WTC11 (cell line): Measurements from ENCODE around the gene DBH.

Experiments used
- AFF4 ChIP-seq: sonication (generic); formaldehyde crosslinking; IDR thresholded peaks from 2 replicates; pipeline ENCODE4 v1.8.1; 2023; ENCODE audit warnings: mild to moderate bottlenecking, missing genetic modification reagents, borderline replicate concordance
- E2F4 ChIP-seq: sonication (generic); formaldehyde crosslinking; IDR thresholded peaks from 2 replicates; pipeline ENCODE4 v1.8.1; 2022; ENCODE audit warnings: low read depth, mild to moderate bottlenecking, moderate library complexity, missing genetic modification reagents, borderline replicate concordance

- TF ChIP-seq E2F4 (CRISPR knock-in tag) (no peak), AFF4 (CRISPR knock-in tag) (no peak)
Observed at GRCh38 chr9:133591116-133591910, 44.9 kb upstream of the DBH start.
